ENCODE measurements around the gene EFNA2.

DNA sequence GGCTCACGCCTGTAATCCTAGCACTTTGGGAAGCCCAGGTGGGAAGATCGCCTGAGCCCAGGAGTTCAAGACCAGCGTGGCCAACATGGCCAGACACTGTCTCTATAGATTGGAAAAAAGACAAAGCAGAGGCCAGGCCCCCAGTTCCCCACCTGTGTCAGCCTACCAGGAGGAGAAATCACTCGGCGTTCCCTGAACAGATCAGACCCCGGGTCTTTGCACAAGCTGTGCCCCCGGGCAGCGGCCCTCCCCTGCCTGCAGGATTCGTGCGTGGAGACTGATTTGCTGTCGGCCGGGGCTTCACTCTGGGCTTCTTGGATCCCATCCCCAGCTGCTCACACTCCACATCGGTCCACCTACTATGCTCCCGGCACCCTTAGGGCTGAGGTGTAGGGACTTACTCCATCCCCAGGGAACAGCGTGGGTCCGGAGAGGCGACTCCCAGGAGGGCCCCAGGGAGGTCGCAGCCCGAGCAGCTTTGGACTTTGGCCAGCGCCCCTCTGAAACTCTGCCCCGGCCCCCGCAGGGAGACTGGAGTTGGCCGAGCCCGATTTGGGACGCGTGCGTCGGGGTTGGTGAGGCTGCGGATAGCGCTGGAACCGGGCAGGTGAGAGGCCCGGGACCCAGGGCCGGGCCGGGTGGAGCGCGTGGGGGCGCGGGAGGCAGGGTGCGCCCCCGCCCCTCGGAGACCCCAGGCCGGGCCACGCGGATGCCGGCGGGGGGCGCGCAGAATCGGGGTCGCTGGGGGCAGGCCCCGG lies 515 bp upstream of the EFNA2 start:
- TF ChIP-seq, protein P1, sequence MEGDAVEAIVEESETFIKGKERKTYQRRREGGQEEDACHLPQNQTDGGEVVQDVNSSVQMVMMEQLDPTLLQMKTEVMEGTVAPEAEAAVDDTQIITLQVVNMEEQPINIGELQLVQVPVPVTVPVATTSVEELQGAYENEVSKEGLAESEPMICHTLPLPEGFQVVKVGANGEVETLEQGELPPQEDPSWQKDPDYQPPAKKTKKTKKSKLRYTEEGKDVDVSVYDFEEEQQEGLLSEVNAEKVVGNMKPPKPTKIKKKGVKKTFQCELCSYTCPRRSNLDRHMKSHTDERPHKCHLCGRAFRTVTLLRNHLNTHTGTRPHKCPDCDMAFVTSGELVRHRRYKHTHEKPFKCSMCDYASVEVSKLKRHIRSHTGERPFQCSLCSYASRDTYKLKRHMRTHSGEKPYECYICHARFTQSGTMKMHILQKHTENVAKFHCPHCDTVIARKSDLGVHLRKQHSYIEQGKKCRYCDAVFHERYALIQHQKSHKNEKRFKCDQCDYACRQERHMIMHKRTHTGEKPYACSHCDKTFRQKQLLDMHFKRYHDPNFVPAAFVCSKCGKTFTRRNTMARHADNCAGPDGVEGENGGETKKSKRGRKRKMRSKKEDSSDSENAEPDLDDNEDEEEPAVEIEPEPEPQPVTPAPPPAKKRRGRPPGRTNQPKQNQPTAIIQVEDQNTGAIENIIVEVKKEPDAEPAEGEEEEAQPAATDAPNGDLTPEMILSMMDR (IDR thresholded peaks at IDR 0.05), result no peak
- TF ChIP-seq POLR2A (IDR thresholded peaks at IDR 0.05), result no peak

Measured in uterus (tissue), 2 donors.